Thoracic aorta (tissue), 2 donors: ENCODE data around the gene G6PC3. TPM values are rescaled to one million over a fixed set of nuclear protein-coding genes. Genes with fewer than 3 reads are reported as not detected.

ENCODE experiments used
- ATAC-seq: fragments of 150-250 bp; one replicate; pipeline ENCODE4 v1.8.0; 2017; ENCODE audit warnings: low read depth; ENCODE audit not compliant: insufficient number of reproducible peaks, low FRiP score
- DNase-seq: peaks from one replicate; pipeline ENCODE4 v3.0.0-alpha.2; 2020; ENCODE audit warnings: low spot score
- H3K27ac ChIP-seq, 2 donors: fragments of 200-600 bp; sonication (generic); 1 replicate in 1 of 2; 2 replicates in 1 of 2; pipeline ENCODE4 v1.5.1; 2016; ENCODE audit warnings: mild to moderate bottlenecking in 2 of 2, moderate library complexity in 2 of 2
- H3K27me3 ChIP-seq: fragments of 200-600 bp; sonication (generic); replicated peaks from 2 replicates; pipeline ENCODE4 v1.6.0; 2016; ENCODE audit warnings: mild to moderate bottlenecking; ENCODE audit not compliant: insufficient read depth
- H3K36me3 ChIP-seq: fragments of 200-600 bp; sonication (generic); one replicate; pipeline ENCODE4 v1.5.1; 2016
- H3K4me1 ChIP-seq, 2 donors: fragments of 200-600 bp; sonication (generic); 1 replicate in 1 of 2; 2 replicates in 1 of 2; pipeline versions ENCODE4 v1.5.1 to v1.6.0; 2016; ENCODE audit warnings: low read depth in 2 of 2, mild to moderate bottlenecking in 1 of 2; ENCODE audit not compliant: control insufficient read depth in 1 of 2
- H3K4me3 ChIP-seq: fragments of 200-600 bp; sonication (generic); 2 replicates; pipeline ENCODE4 v1.5.1; 2016; ENCODE audit warnings: mild to moderate bottlenecking
- H3K9me3 ChIP-seq: fragments of 200-600 bp; sonication (generic); 2 replicates; pipeline ENCODE4 v1.5.1; 2016
- total RNA-seq, 2 donors: library from RNA; depleted of rRNA; stranded (reverse); fragments of >200 nt; gene quantifications; one replicate each; pipeline versions ENCODE4 v1.1.0 to v1.2.3, GENCODE V29; 2016
- TF ChIP-seq, protein P1 (sequence below): fragments of 200-600 bp; sonication (generic); IDR thresholded peaks from one replicate; pipeline ENCODE4 v1.5.1; 2019; ENCODE audit warnings: antibody characterized with exemption

Gene G6PC3
- total RNA-seq, 2 donors from 2014 or later, result 26.4 to 54.6 TPM

- H3K27me3 ChIP-seq, result no peaks in the 10 kb centered on the region
- DNase-seq (no peak), ATAC-seq (no peak)
- H3K4me1 ChIP-seq, result peaks cover 7 to 20% of the 10 kb centered on the region in 2 donors
- TF ChIP-seq, protein P1, sequence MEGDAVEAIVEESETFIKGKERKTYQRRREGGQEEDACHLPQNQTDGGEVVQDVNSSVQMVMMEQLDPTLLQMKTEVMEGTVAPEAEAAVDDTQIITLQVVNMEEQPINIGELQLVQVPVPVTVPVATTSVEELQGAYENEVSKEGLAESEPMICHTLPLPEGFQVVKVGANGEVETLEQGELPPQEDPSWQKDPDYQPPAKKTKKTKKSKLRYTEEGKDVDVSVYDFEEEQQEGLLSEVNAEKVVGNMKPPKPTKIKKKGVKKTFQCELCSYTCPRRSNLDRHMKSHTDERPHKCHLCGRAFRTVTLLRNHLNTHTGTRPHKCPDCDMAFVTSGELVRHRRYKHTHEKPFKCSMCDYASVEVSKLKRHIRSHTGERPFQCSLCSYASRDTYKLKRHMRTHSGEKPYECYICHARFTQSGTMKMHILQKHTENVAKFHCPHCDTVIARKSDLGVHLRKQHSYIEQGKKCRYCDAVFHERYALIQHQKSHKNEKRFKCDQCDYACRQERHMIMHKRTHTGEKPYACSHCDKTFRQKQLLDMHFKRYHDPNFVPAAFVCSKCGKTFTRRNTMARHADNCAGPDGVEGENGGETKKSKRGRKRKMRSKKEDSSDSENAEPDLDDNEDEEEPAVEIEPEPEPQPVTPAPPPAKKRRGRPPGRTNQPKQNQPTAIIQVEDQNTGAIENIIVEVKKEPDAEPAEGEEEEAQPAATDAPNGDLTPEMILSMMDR, result no peak
- H3K9me3 ChIP-seq, result no peaks in the 10 kb centered on the region
- no peak overlapping the region for H3K4me3 ChIP-seq
- no peak overlapping the region for H3K27ac ChIP-seq
- H3K36me3 ChIP-seq, result peaks cover 14% of the 10 kb centered on the region
Measured at GRCh38 chr17:44062871-44063270, 7.7 kb upstream of the G6PC3 start.

DNA sequence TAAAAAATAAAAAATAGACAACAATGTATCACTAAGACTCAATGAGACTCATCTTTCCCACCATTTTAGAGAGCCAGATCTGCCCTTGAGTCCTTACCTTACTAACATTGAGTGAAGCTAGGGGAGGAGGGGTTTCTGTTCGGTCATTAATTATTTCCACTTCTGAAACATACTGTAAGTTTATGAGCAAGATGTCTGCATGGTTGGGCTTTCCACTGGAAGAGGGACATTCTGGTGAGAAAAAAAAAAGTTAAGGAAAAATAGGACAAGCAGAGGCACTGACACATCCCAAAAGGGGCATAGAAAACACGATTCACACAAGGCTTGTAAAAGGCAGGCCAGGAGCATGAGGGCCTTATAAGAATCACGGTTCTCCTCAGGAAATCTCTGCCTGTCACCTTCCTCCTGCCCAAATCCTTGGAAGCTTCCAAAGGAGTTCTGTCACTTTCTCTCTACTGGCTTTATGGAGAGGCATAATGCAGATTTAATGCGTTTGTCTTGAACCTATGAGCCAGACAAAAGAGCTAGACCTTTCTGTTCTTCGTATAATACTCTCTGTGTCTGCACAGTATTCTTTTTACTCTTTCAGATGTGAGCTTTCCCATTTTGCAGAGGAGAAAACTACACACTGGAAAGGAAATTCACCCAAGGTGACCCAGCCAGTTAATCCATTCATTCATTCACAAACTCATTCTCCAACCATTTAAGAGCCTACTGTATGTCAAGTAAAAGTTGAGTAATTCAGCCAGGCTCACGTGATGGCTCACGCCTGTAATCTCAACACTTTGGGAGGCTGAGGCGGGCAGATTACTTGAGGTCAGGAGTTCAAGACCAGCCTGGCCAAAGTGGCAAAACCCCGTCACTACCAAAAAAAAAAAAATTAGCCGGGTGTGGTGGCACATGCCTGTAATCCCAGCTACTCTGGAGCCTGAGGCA lies 6.6 kb upstream of the G6PC3 start:
- Histone ChIP-seq H3K27ac (no peak overlapping the region), H3K4me1 (peaks cover 7 to 20% of the 10 kb centered on the region in 2 donors), H3K36me3 (peaks cover 10% of the 10 kb centered on the region), H3K27me3 (no peaks in the 10 kb centered on the region), H3K4me3 (no peak overlapping the region), H3K9me3 (no peaks in the 10 kb centered on the region)
- TF ChIP-seq, protein P1, result no peak
- ATAC-seq, result no peak
- DNase-seq, result no peak

DNA sequence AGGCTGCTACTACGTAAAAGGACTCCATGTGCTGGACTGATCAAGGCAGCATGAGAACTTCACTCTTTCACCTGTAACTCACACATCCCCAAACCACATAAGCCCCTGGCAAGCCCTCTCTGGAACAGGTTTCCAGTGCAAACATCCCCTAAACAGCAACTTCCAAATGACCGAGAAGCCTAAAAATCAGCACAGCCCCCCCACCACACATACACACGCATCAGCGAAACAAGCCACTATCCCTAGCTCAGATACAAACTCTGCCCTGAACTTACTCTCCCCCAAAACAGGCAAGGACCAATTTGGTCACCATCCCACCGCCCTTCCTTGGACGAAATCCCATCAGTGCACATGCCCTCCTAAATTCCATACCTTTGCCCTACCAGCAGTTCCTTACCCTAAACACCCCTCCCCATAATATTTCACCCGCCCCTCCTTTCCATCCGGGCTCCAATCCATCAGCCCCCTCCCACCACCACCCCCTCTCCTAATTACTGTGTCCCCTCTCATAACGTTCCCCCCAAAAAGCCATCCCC lies 4.8 kb upstream of the G6PC3 start:
- H3K36me3 ChIP-seq, result peaks cover 6% of the 10 kb centered on the region
- no peak for DNase-seq
- no peaks in the 10 kb centered on the region for H3K9me3 ChIP-seq
- H3K4me3 ChIP-seq, result peak overlapping the region; percentile 93
- peak overlapping the region; percentile 86 to 98 for H3K27ac ChIP-seq
- H3K27me3 ChIP-seq, result no peaks in the 10 kb centered on the region
- no peak for ATAC-seq
- TF ChIP-seq, protein P1, result no peak
- H3K4me1 ChIP-seq, result peaks cover 15 to 27% of the 10 kb centered on the region in 2 donors

- peaks cover 17 to 27% of the 10 kb centered on the region in 2 donors for H3K4me1 ChIP-seq
Measured at GRCh38 chr17:44066204-44066930, 4.2 kb upstream of the G6PC3 start, which contains the start of gene LSM12. TSS of gene LSM12 (minus strand) at chr17:44066671. CDS start at chr17:44066587, 84 bp downstream.

More at GRCh38 chr17:44066204-44066930, 4.2 kb upstream of the G6PC3 start, which contains the start of gene LSM12:
- ATAC-seq (peak; percentile 71), DNase-seq (peak; percentile 56)
- H3K27me3 ChIP-seq, result no peaks in the 10 kb centered on the region
- no peaks in the 10 kb centered on the region for H3K9me3 ChIP-seq
- TF ChIP-seq, protein P1, result no peak
- H3K27ac ChIP-seq, result peak within 1 kb of the TSS; percentile 86 to 98
- H3K4me3 ChIP-seq, result peak within 1 kb of the TSS; percentile 93
- peaks cover 6% of the 10 kb centered on the region for H3K36me3 ChIP-seq
